HPDE6-E6E7 (cell line): ENCODE data around the gene PDC.
"Not testable (repeated sequence)": the region's sequence is repeated elsewhere in the genome, so short reads cannot be mapped to it uniquely, and the experiment has no call there.

Experiments used
- DNase-seq: peaks from one replicate; pipeline ENCODE4 v3.0.0; 2011; ENCODE audit warnings: missing footprints; ENCODE audit errors: extremely low spot score

PDC gene

GRCh38 chr1:186465946-186466345, 5.0 kb upstream of the PDC start:
- no peak for DNase-seq

- DNase-seq: not testable (repeated sequence)
Measured at GRCh38 chr1:186465491-186465890, 4.6 kb upstream of the PDC start.

GRCh38 chr1:186463926-186464325, 3.0 kb upstream of the PDC start:
- no peak for DNase-seq

- no peak for DNase-seq
Measured at GRCh38 chr1:186463511-186463910, 2.6 kb upstream of the PDC start.

GRCh38 chr1:186459161-186459560, 1.8 kb downstream of the PDC start:
- not testable (repeated sequence) for DNase-seq

GRCh38 chr1:186456729-186457255, 4.1 kb downstream of the PDC start:
- no peak for DNase-seq

GRCh38 chr1:186454981-186455380, 5.9 kb downstream of the PDC start:
- DNase-seq: no peak

- no peak for DNase-seq
Measured at GRCh38 chr1:186446152-186446551, 14.8 kb downstream of the PDC start.

- no peak for DNase-seq
Measured at GRCh38 chr1:186443638-186444037, 17.3 kb downstream of the PDC start.

GRCh38 chr1:186442651-186443375, 18.1 kb downstream of the PDC start:
- DNase-seq: no peak

- DNase-seq: peak; percentile 49
Measured at GRCh38 chr1:186440584-186440983, 20.3 kb downstream of the PDC start.

GRCh38 chr1:186438567-186438966, 22.3 kb downstream of the PDC start:
- no peak for DNase-seq

GRCh38 chr1:186435336-186435735, 25.6 kb downstream of the PDC start:
- peak; percentile 9 for DNase-seq

- no peak for DNase-seq
Measured at GRCh38 chr1:186429017-186429416, 31.9 kb downstream of the PDC start.

GRCh38 chr1:186426118-186426517, 34.8 kb downstream of the PDC start:
- no peak for DNase-seq

- DNase-seq: no peak
Measured at GRCh38 chr1:186424539-186424938, 36.4 kb downstream of the PDC start.

GRCh38 chr1:186421446-186421845, 39.5 kb downstream of the PDC start:
- no peak for DNase-seq

- no peak for DNase-seq
Measured at GRCh38 chr1:186420923-186421322, 40.0 kb downstream of the PDC start.

- DNase-seq: no peak
Measured at GRCh38 chr1:186420311-186420710, 40.6 kb downstream of the PDC start.

GRCh38 chr1:186418503-186418902, 42.4 kb downstream of the PDC start:
- DNase-seq: no peak

- no peak for DNase-seq
Measured at GRCh38 chr1:186413319-186413718, 47.6 kb downstream of the PDC start.

- DNase-seq: no peak
Measured at GRCh38 chr1:186409091-186409490, 51.8 kb downstream of the PDC start.

- no peak for DNase-seq
Measured at GRCh38 chr1:186404454-186405051, 56.4 kb downstream of the PDC start.
